CD4-positive, alpha-beta memory T cell (primary cell): ENCODE measurements around the gene ANAPC5. TPM values are rescaled to one million over a fixed set of nuclear protein-coding genes. Genes with fewer than 3 reads are reported as not detected.
"Not testable (repeated sequence)": the region's sequence is repeated elsewhere in the genome, so short reads cannot be mapped to it uniquely, and the experiment has no call there.

Experiments
- CTCF ChIA-PET: fragments of 350-600 bp; sonication (Branson Sonifier 250); formaldehyde crosslinking; loops from one replicate; lab custom pipeline; 2021; ENCODE audit warnings: inconsistent platforms; ENCODE audit not compliant: partially characterized antibody; lab: Charles Lee
- POLR2A ChIA-PET: fragments of 350-600 bp; sonication (Branson Sonifier 250); formaldehyde crosslinking; loops from one replicate; lab custom pipeline; 2021; ENCODE audit not compliant: partially characterized antibody; lab: Charles Lee
- DNase-seq, 5 donors: peaks; one replicate each; pipeline versions ENCODE4 v3.0.0 to v3.0.0-alpha.2; 2020 to 2022; ENCODE audit warnings: mixed read lengths in 1 of 5
- H3K27ac ChIP-seq: one replicate; pipeline ENCODE4 v1.7.0; 2013; ENCODE audit warnings: low read depth, low read length
- H3K27me3 ChIP-seq: 2 replicates; pipeline ENCODE4 v1.7.0; 2013; ENCODE audit warnings: mild to moderate bottlenecking, low read length, moderate library complexity; ENCODE audit not compliant: insufficient read depth
- H3K36me3 ChIP-seq: 2 replicates; pipeline ENCODE4 v1.7.0; 2013; ENCODE audit warnings: mild to moderate bottlenecking, low read length, moderate library complexity; ENCODE audit not compliant: insufficient read depth
- H3K4me1 ChIP-seq: 2 replicates; pipeline ENCODE4 v1.7.0; 2013; ENCODE audit warnings: mild to moderate bottlenecking, low read length, moderate library complexity; ENCODE audit not compliant: insufficient read depth
- H3K4me3 ChIP-seq, 2 donors: one replicate each; pipeline ENCODE4 v1.7.0; 2013; ENCODE audit warnings: low read length in 2 of 2, mild to moderate bottlenecking in 1 of 2
- H3K9me3 ChIP-seq, 2 donors: one replicate each; pipeline ENCODE4 v1.7.0; 2013; ENCODE audit warnings: low read length in 2 of 2, control low read depth in 1 of 2; ENCODE audit not compliant: control insufficient read depth in 1 of 2
- H3K27ac Mint-ChIP-seq, 7 donors: one replicate each; pipeline ENCODE4 v1.8.0; 2020 to 2021; ENCODE audit warnings: mixed read lengths in 7 of 7, mild to moderate bottlenecking in 6 of 7, inconsistent platforms in 3 of 7, moderate library complexity in 3 of 7
- H3K27me3 Mint-ChIP-seq, 2 donors: one replicate each; pipeline ENCODE4 v1.8.0; 2020 to 2021; ENCODE audit warnings: mixed read lengths in 2 of 2
- H3K36me3 Mint-ChIP-seq, 2 donors: one replicate each; pipeline ENCODE4 v1.8.0; 2020 to 2021; ENCODE audit warnings: mixed read lengths in 2 of 2, inconsistent platforms in 1 of 2, mild to moderate bottlenecking in 1 of 2
- H3K4me1 Mint-ChIP-seq, 4 donors: one replicate each; pipeline ENCODE4 v1.8.0; 2020 to 2021; ENCODE audit warnings: mixed read lengths in 4 of 4, mild to moderate bottlenecking in 1 of 4
- H3K4me3 Mint-ChIP-seq, 8 donors: one replicate each; pipeline ENCODE4 v1.8.0; 2020 to 2021; ENCODE audit warnings: mixed read lengths in 8 of 8, mild to moderate bottlenecking in 7 of 8, moderate library complexity in 6 of 8, inconsistent platforms in 3 of 8
- H3K9me3 Mint-ChIP-seq, 8 donors: one replicate each; pipeline ENCODE4 v1.8.0; 2020 to 2021; ENCODE audit warnings: mixed read lengths in 8 of 8, mild to moderate bottlenecking in 5 of 8, inconsistent platforms in 3 of 8, moderate library complexity in 1 of 8
- intact Hi-C: fragments of 100-400 bp; cut with micrococcal nuclease; formaldehyde crosslinking; loops from one replicate; pipeline ENCODE4 v1.15.1; 2023
- polyA plus RNA-seq, 2 donors: library from polyadenylated mRNA; unstranded; fragments of 300-500 nt; fragmentation: Illumina TruSeq; gene quantifications; one replicate each; pipeline ENCODE4 v1.2.3, GENCODE V29; 2021
- total RNA-seq, 2 experiments: library from RNA; stranded (reverse); gene quantifications; one replicate each; pipeline ENCODE4 v1.2.3, GENCODE V29; 2021

Gene ANAPC5
- total and polyA plus RNA-seq, 4 experiments from 2014 or later, result 142 to 231 (median 143) TPM

GRCh38 chr12:121287267-121287954, 64.8 kb downstream of the ANAPC5 start:
- H3K4me3 ChIP-seq, result no peak overlapping the region
- Mint-ChIP-seq H3K9me3 (peaks cover 0 to 2% (median 0%) of the 10 kb centered on the region in 8 donors), H3K4me1 (peaks cover 0 to 8% (median 6%) of the 10 kb centered on the region in 4 donors), H3K27me3 (no peaks in the 10 kb centered on the region), H3K27ac (no peak overlapping the region), H3K36me3 (peaks cover 6 to 8% of the 10 kb centered on the region in 2 donors), H3K4me3 (no peak overlapping the region)
- no peaks in the 10 kb centered on the region for H3K9me3 ChIP-seq
- no peaks in the 10 kb centered on the region for H3K36me3 ChIP-seq
- CTCF ChIA-PET, result interaction anchor here (1.4 kb wide), 1 partner anchor 47 kb away, joined by 4 read pairs; no protein-coding TSS in a partner anchor
- no peaks in the 10 kb centered on the region for H3K27me3 ChIP-seq
- no peaks in the 10 kb centered on the region for H3K4me1 ChIP-seq
- DNase-seq, result no peak
- POLR2A ChIA-PET, result no interaction called here
- intact Hi-C loops, result no loop called here
- no peak overlapping the region for H3K27ac ChIP-seq

DNA sequence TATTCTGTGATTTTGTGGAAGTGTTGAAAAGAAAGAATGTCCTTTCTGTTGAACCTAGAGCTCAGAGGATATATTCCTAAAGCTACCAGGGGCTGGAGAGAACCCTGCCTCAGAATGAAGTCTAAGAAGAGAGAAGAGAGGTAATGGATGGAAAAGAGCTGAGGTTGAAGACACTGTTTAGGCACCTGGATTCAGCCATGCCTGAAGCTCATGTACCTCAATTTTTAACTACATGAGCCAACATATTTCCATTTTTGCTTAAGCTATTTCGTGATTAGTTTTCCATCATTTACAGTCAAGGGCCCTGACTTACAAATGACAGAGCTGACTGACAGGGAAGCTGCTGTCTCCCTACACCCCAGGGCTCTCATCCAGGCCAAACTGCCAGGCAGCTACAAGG, 66.4 kb downstream of the ANAPC5 start:
- no peaks in the 10 kb centered on the region for H3K4me1 ChIP-seq
- no peak overlapping the region for H3K4me3 ChIP-seq
- no peak for DNase-seq
- intact Hi-C loops, result no loop called here
- H3K27me3 ChIP-seq, result no peaks in the 10 kb centered on the region
- peak overlapping the region in 1 of 7 donors; percentile 78 for H3K27ac Mint-ChIP-seq
- H3K9me3 Mint-ChIP-seq, result peaks cover 0 to 2% (median 0%) of the 10 kb centered on the region in 8 donors
- H3K27me3 Mint-ChIP-seq, result no peaks in the 10 kb centered on the region
- no peaks in the 10 kb centered on the region for H3K9me3 ChIP-seq
- ChIA-PET CTCF (no interaction called here), POLR2A (interaction anchor here (1.0 kb wide), 1 partner anchor 77 kb away, joined by 3 read pairs; no protein-coding TSS in a partner anchor)
- no peak overlapping the region for H3K4me3 Mint-ChIP-seq
- no peaks in the 10 kb centered on the region for H3K36me3 ChIP-seq
- H3K4me1 Mint-ChIP-seq, result peaks cover 0 to 4% (median 0%) of the 10 kb centered on the region in 4 donors
- H3K36me3 Mint-ChIP-seq, result peaks cover 0 to 3% of the 10 kb centered on the region in 2 donors
- H3K27ac ChIP-seq, result no peak overlapping the region

DNA sequence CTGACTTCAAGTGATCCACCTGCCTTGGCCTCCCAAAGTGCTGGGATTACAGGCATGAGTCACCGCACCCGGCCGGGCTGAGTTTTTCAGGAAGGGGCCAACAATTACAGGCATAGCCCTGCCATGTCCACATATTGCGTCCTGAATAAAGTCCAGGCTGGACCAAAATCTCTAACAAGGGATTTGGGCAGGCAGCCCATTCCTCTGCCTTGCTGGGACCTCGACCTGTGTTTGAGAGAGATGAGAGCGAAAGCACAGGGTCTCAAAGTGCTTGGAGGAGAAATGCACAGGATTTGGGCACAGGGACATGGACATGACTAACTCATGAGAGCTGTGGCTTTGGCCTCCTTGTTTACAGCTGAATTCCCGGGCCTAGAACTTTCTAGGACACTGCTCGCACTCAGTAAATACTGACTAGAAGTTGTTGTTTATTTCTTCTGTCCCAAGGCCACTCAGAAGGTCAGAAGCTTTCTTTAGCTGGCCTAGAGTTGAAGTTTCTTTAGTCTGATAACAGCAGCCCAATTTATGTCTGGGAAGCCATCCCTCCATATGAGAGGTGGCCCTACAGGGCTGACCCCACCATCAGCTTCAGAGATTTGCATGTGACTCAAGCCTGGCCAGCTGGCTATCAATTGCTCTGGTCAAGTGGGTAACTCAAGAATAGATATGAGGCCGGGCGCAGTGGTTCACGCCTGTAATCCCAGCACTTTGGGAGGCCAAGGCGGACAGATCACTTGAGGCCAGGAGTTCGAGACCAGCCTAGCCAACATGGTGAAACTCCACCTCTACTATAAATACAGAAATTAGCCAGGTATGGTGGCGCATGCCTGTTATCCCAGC, 67.4 kb downstream of the ANAPC5 start:
- Mint-ChIP-seq H3K9me3 (peaks cover 0 to 2% (median 0%) of the 10 kb centered on the region in 8 donors), H3K4me3 (no peak overlapping the region), H3K4me1 (peaks cover 0 to 4% (median 0%) of the 10 kb centered on the region in 4 donors), H3K27me3 (no peaks in the 10 kb centered on the region), H3K27ac (no peak overlapping the region), H3K36me3 (no peaks in the 10 kb centered on the region)
- no peak for DNase-seq
- ChIA-PET POLR2A (interaction anchor here (1.0 kb wide), 1 partner anchor 75 kb away, joined by 3 read pairs; no protein-coding TSS in a partner anchor), CTCF (interaction anchor here (0.7 kb wide), 1 partner anchor 54 kb away, joined by 3 read pairs; no protein-coding TSS in a partner anchor)
- H3K27ac ChIP-seq, result no peak overlapping the region
- H3K4me1 ChIP-seq, result no peaks in the 10 kb centered on the region
- no peaks in the 10 kb centered on the region for H3K27me3 ChIP-seq
- no peak overlapping the region for H3K4me3 ChIP-seq
- no peaks in the 10 kb centered on the region for H3K36me3 ChIP-seq
- intact Hi-C loops, result no loop called here
- H3K9me3 ChIP-seq, result no peaks in the 10 kb centered on the region

DNA sequence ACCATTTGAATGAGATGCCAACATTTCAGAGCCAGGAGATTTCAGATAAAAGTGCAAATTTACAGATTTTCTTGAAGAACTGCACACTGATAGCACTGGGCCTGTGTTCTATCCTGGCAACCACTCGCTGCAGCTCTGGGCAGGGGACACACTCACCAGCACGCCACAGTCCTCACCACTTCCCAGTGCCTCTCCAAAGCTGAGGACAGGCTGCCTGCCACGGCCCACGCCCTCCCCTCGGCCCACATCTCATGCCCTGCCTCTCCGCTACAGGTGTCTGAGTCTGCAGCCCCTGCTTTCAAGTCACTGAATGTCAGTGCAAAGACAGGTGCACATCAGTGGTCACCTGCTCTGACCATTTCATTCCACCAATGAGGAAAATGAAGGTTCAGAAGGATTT, 68.4 kb downstream of the ANAPC5 start:
- H3K4me3 ChIP-seq, result no peak overlapping the region
- H3K27me3 ChIP-seq, result no peaks in the 10 kb centered on the region
- no peak overlapping the region for H3K27ac ChIP-seq
- H3K27me3 Mint-ChIP-seq, result no peaks in the 10 kb centered on the region
- H3K4me3 Mint-ChIP-seq, result no peak overlapping the region
- H3K36me3 Mint-ChIP-seq, result no peaks in the 10 kb centered on the region
- no peak for DNase-seq
- H3K9me3 ChIP-seq, result no peaks in the 10 kb centered on the region
- intact Hi-C loops, result no loop called here
- H3K27ac Mint-ChIP-seq, result peak overlapping the region in 1 of 7 donors; percentile 36
- CTCF ChIA-PET, result no interaction called here
- H3K4me1 ChIP-seq, result no peaks in the 10 kb centered on the region
- POLR2A ChIA-PET, result no interaction called here
- no peaks in the 10 kb centered on the region for H3K36me3 ChIP-seq
- peaks cover 0 to 2% (median 0%) of the 10 kb centered on the region in 8 donors for H3K9me3 Mint-ChIP-seq
- H3K4me1 Mint-ChIP-seq, result peaks cover 0 to 4% (median 0%) of the 10 kb centered on the region in 4 donors

GRCh38 chr12:121283388-121283787, 68.8 kb downstream of the ANAPC5 start:
- CTCF ChIA-PET, result no interaction called here
- intact Hi-C loops, result no loop called here

DNA sequence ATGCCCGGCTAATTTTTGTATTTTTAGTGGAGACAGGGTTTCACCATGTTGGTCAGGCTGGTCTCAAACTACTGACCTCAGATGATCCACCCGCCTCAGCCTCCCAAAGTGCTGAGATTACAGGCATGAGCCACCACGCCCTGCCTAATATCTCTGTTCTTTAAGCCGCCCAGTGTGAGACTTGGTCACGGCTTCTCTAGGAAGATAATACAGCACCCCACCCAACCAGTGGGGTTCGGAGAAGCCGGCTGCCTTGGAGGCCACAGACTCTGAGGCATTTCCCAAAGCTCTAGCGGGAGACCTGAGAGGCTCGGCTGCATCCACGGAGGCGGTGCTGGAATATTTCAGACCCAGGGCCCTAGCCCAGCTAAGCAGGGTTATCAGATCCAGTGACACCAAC, 69.3 kb downstream of the ANAPC5 start:
- H3K9me3 ChIP-seq, H3K36me3 ChIP-seq, H3K4me3 Mint-ChIP-seq, CTCF ChIA-PET, H3K27me3 Mint-ChIP-seq, POLR2A ChIA-PET, H3K27me3 ChIP-seq, H3K36me3 Mint-ChIP-seq, H3K4me3 ChIP-seq, H3K4me1 Mint-ChIP-seq, intact Hi-C loops, H3K27ac Mint-ChIP-seq, H3K9me3 Mint-ChIP-seq, DNase-seq, H3K27ac ChIP-seq, H3K4me1 ChIP-seq: not testable (repeated sequence)

More at GRCh38 chr12:121283388-121283787, 68.8 kb downstream of the ANAPC5 start:
- POLR2A ChIA-PET, result no interaction called here
- H3K27ac Mint-ChIP-seq, result no peak overlapping the region
- no peaks in the 10 kb centered on the region for H3K9me3 ChIP-seq
- H3K36me3 Mint-ChIP-seq, result no peaks in the 10 kb centered on the region
- no peak for DNase-seq
- no peaks in the 10 kb centered on the region for H3K36me3 ChIP-seq
- no peaks in the 10 kb centered on the region for H3K27me3 Mint-ChIP-seq
- H3K27ac ChIP-seq, result no peak overlapping the region
- H3K9me3 Mint-ChIP-seq, result peaks cover 0 to 2% (median 0%) of the 10 kb centered on the region in 8 donors
- H3K4me1 ChIP-seq, result no peaks in the 10 kb centered on the region
- H3K27me3 ChIP-seq, result no peaks in the 10 kb centered on the region
- H3K4me1 Mint-ChIP-seq, result peaks cover 0 to 2% (median 0%) of the 10 kb centered on the region in 4 donors
- no peak overlapping the region for H3K4me3 ChIP-seq
- no peak overlapping the region for H3K4me3 Mint-ChIP-seq
